ENCODE data around the gene GRK1. TPM values are rescaled to one million over a fixed set of nuclear protein-coding genes. Genes with fewer than 3 reads are reported as not detected.

Gene GRK1
- total RNA-seq, 2 experiments from 2014 or later: not detected

DNA sequence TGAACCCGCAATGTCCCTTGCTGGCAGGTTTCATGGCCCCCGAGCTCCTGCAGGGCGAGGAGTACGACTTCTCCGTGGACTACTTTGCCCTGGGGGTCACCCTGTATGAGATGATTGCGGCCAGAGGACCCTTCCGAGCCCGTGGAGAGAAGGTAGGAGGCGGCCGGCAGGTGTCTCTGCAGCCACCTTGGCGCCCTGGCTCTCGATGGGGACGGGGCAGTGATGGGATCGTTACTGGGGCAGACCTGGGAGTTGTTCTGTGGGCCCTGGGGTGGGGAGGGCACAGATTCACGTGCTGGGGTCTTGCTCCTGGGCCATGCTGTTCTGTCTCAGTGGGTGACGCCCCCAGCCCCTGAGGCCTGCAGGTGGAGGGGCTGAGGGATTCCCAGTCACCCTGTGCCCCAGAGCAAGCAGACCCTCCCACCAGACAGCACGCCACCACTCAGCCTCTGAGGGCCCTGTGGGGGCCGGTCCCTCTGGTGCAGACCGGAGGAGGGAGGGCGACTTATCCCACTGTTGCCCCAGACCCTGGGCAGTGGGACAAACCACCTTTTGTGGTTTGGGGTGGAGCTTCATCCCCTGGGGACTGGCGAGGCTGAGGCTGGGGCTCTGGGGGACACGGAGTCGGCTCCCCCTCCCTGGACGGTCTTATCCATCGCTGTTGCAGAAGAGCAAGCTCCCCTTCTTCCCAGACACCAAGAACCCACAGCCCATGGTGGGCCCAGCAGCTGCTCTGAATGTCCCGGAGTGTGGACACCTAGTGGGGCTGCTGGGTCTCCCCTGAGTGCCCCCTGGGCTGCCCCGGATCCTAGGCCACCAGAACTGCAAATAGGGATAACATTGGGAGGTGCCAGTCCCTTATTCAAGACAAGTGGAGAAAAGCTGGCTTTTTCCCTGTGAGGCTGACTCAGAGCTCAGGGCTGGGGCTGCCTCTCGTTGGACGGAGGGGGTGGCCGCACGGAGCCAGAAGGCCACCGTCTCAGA is 64.5 kb downstream of the GRK1 start:
- Histone ChIP-seq H3K4me3 (ENCODE audit: low read length) (no peak overlapping the region), H3K9me3 (ENCODE audit: control insufficient read depth in 1 of 2, insufficient read depth in 1 of 2, low read length in 2 of 2) (peaks cover 0 to 38% of the 10 kb centered on the region in 2 experiments), H3K36me3 (ENCODE audit: insufficient read depth, low read length) (no peaks in the 10 kb centered on the region), H3K4me1 (ENCODE audit: insufficient read depth, low read length) (peaks cover 6% of the 10 kb centered on the region), H3K27ac (ENCODE audit: low read depth in 1 of 2, low read length in 2 of 2) (no peak overlapping the region), H3K27me3 (ENCODE audit: control insufficient read depth in 1 of 2, insufficient read depth in 2 of 2, low read length in 2 of 2) (peaks cover 7 to 11% of the 10 kb centered on the region in 2 experiments)
- no peaks in the 10 kb centered on the region for H3K9me3 Mint-ChIP-seq
- H3K4me3 Mint-ChIP-seq: no peak overlapping the region
- intact Hi-C loops (cut with DNase I, micrococcal nuclease): no loop called here
- ATAC-seq (ENCODE audit: poor library complexity) (no peak), DNase-seq (no peak)
- no peak overlapping the region for H3K27ac Mint-ChIP-seq
- ChIA-PET POLR2A (no interaction called here), CTCF (no interaction called here)
- no peaks in the 10 kb centered on the region for H3K36me3 Mint-ChIP-seq (ENCODE audit: low read depth)
- H3K4me1 Mint-ChIP-seq (ENCODE audit: low read depth): no peaks in the 10 kb centered on the region
- H3K27me3 Mint-ChIP-seq: peaks cover 15% of the 10 kb centered on the region
- TF ChIP-seq, protein P1, sequence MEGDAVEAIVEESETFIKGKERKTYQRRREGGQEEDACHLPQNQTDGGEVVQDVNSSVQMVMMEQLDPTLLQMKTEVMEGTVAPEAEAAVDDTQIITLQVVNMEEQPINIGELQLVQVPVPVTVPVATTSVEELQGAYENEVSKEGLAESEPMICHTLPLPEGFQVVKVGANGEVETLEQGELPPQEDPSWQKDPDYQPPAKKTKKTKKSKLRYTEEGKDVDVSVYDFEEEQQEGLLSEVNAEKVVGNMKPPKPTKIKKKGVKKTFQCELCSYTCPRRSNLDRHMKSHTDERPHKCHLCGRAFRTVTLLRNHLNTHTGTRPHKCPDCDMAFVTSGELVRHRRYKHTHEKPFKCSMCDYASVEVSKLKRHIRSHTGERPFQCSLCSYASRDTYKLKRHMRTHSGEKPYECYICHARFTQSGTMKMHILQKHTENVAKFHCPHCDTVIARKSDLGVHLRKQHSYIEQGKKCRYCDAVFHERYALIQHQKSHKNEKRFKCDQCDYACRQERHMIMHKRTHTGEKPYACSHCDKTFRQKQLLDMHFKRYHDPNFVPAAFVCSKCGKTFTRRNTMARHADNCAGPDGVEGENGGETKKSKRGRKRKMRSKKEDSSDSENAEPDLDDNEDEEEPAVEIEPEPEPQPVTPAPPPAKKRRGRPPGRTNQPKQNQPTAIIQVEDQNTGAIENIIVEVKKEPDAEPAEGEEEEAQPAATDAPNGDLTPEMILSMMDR (IDR thresholded peaks at IDR 0.05): no peak

DNA sequence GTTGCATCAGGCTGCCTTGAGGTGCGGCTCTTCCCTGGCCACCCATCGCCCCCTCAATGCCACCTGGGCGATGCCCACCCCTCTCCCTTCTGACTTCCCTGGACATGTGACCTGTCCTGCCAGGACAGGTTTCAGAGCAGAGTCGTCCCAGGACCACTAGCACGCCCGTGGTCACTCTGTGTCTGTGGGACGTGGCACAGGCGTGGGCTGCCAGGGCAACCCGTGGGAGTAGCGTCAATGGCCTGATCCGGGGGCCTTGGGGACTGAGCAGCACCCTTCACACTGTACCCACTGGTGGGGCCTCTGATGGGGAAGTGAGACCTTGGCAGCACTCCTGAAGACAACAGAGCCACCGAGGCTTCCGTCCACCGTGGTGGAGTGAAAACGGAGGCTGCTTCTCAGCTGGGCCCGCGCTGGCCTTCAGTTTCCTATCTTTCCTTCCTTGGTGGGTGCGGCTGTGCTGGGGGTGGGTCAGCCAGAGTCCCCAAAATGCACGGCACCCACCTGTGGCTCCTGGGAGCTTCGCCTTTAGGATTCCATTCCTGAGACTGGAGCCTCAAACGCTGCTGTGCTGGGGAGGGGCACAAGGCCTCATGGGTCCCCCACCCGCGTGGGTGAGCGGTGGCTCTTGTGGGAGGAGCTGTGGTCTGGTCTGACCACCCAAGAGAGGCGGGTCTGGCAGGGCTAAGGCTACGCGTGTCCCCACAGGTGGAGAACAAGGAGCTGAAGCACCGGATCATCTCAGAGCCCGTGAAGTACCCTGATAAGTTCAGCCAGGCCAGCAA is 65.3 kb downstream of the GRK1 start:
- no peak for DNase-seq
- Mint-ChIP-seq H3K27me3 (peaks cover 15% of the 10 kb centered on the region), H3K27ac (no peak overlapping the region), H3K36me3 (ENCODE audit: low read depth) (no peaks in the 10 kb centered on the region), H3K4me3 (no peak overlapping the region), H3K9me3 (no peaks in the 10 kb centered on the region), H3K4me1 (ENCODE audit: low read depth) (no peaks in the 10 kb centered on the region)
- Histone ChIP-seq H3K4me3 (ENCODE audit: low read length) (no peak overlapping the region), H3K9me3 (ENCODE audit: control insufficient read depth in 1 of 2, insufficient read depth in 1 of 2, low read length in 2 of 2) (peaks cover 0 to 29% of the 10 kb centered on the region in 2 experiments), H3K27ac (ENCODE audit: low read depth in 1 of 2, low read length in 2 of 2) (no peak overlapping the region), H3K4me1 (ENCODE audit: insufficient read depth, low read length) (no peaks in the 10 kb centered on the region), H3K27me3 (ENCODE audit: control insufficient read depth in 1 of 2, insufficient read depth in 2 of 2, low read length in 2 of 2) (peaks cover 7 to 11% of the 10 kb centered on the region in 2 experiments), H3K36me3 (ENCODE audit: insufficient read depth, low read length) (no peaks in the 10 kb centered on the region)
- ChIA-PET POLR2A (interaction anchor here (1.1 kb wide), 1 partner anchor 9 kb away, joined by 4 read pairs; no protein-coding TSS in a partner anchor), CTCF (no interaction called here)
- intact Hi-C loops (cut with DNase I, micrococcal nuclease): no loop called here
- ATAC-seq (ENCODE audit: poor library complexity): no peak
- TF ChIP-seq, protein P1 (IDR thresholded peaks at IDR 0.05): no peak
